GM19193 (cell line): ENCODE measurements around the gene ZNF532.

ENCODE experiments used
- POLR2A ChIP-seq: IDR thresholded peaks from 4 replicates; pipeline ENCODE4 v1.6.1; 2011; ENCODE audit not compliant: insufficient read depth, insufficient read length; ENCODE audit errors: extremely low read depth

The ZNF532 gene

DNA sequence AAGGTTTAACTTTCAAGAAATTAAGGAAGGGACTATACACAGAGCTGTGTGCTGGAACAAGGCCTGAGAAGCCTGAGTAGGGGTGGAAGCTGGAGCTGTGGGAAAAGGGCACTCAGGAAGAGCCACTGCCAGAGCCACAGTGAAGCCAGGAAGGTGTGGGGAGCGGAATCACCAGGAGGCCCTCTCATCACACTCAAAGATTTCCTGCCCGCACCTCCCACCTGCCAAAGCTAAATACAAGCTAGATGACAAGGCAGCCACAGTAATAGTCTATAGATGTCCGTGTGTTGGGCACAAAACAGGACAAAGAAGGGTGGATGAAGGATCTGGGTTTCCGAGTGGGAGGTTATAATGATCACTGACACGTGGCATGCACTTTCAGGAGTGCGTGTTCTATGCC, 126.0 kb downstream of the ZNF532 start:
- TF ChIP-seq POLR2A: no peak

DNA sequence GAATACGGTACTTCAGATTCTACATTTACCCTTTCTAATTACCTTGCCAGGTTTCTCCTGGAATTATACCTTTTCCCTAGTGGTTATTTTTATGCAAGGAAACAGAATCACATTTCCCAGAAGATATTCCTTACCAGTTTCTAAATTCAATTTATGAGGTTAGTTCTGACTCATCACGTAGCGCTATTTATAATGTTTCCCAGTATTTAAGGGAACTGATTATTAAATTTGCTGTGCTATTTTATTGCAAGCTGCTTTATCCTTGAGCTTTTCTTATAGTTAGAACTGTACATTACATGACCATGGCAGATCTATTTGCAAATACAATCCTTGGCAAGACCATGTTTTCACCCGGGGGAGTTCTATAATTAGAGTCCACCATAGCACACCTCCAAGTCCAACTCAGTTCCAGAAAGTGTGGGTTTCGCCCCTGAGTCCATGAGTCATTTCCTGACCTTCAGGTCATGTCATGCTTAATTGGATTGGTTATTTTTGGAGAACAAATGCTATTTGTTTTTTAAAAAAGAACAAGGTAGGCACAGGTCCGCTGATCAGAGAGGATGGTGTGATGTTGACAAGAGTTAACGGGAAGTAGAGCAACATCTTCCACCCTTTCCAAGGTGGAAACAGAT, 126.6 kb downstream of the ZNF532 start:
- no peak for TF ChIP-seq POLR2A

DNA sequence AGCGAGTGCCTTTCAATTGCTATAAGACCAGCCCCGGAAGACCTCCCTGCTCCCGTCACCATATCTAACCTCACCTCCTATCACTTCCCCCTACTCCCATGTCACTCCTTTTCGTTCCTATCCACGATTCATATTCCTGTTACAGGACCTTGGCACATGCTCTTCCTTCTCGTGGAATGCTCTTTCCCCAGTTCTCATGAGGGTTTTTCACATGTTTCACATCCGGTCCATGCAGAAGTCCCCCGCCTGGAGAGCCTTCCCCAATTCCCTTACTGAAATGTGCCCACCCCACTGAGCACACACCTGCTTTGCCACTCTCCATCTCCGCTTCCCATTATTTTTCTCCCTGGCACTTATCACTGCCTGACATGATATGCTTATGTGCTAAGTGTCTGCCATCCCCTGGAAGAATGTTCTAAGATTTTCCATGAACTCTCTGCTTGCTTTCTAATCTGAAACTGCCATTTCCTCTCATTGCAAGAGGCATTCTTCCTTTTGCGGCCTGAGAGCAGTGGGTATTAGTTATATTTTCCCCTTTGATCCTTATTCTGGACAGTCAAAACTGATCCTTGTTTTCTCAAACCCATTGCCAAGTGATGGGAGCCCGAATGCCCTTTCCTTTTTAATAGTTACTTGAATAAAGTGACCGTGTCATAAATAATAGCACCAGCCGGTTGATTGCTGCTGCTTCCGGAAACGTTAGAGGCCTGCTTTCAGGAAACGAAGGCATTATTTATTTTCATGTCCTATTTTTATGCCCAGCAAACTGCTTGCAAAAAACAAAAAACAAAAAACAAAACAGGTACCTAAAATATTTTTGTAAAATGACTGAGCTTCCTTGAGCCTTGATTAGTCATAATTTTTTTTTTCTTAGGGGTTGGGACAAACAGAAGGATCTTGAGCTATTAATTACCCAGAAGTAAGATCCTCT, 127.9 kb downstream of the ZNF532 start:
- no peak for TF ChIP-seq POLR2A

DNA sequence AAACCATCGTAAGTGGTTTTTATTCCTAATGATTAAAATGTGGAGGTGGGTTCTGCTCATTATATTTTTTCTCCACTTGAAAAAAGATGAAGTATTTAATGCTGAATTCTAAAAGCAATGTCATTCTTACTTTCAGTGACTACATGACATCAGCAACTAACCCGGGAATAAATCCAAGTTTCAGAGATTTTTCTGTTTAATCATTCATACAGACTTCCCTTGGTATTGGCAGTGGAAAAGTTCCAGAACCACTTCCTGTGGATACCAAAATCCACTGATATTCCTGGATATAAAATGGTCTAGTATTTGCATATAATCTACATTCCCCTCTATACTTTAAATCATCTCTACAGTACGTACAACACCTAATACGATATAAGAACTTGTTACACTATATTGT, 128.6 kb downstream of the ZNF532 start:
- TF ChIP-seq POLR2A: no peak

DNA sequence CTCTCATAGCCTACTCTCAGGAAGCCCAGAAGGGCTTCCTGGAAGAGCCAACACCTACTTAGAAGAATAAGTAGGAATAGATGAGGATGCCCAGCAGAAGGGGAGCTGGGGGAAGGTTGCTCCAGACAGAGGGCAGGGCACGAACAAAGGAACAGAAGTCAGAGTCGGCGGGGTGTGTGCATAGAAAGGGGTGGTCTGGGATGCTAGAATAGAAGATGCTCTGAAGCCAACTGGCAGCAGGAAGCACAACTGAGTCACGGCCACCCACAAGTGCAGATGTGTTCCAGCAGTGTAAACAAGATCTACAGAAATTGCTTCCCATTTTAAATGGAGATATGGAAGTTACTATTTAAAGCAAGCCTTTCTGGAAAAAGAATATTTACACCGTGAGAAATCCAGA, 131.0 kb downstream of the ZNF532 start:
- no peak for TF ChIP-seq POLR2A

DNA sequence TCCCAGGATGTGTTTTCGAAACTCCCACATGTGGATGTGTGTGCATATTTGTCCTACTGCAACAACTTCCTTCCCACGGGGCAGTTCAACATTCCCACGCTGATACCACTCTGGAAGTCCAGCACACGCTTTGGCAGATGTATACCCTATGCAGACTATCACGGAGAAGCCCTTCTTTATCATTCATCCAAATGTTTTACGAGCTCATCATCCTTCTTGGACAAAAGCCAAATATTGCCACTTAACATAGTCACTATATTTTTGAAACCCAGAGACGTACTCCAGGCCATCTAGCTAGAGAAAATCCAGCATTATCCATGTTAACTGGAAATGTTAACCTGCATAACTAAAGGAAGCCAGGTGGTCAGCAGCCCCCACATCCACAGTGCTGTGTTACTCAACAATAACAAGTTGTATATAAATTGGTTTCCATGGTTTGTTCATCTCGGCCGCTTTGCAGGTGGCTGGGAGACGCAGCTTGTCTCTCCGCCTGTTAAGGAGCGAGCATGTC, 131.5 kb downstream of the ZNF532 start:
- no peak for TF ChIP-seq POLR2A

DNA sequence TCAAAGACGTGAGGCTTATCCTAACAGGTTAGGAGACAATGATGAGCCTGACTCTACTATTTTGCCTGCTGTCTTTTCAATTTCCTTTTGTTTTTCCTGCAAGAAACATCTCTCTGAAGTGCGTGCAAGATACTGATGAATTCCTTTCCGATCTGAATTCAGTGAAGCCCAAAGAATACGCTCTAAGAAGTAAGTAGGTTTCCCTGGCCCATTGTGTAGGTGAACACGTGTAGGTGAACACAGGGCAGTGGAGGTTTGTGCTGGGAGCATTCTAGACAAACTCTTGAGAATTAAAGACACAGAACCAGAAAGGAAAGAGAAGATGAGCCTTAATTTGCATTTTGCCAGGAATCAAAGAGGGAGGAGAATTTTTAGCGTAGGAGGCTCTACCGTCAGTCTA, 132.0 kb downstream of the ZNF532 start:
- TF ChIP-seq POLR2A: no peak

DNA sequence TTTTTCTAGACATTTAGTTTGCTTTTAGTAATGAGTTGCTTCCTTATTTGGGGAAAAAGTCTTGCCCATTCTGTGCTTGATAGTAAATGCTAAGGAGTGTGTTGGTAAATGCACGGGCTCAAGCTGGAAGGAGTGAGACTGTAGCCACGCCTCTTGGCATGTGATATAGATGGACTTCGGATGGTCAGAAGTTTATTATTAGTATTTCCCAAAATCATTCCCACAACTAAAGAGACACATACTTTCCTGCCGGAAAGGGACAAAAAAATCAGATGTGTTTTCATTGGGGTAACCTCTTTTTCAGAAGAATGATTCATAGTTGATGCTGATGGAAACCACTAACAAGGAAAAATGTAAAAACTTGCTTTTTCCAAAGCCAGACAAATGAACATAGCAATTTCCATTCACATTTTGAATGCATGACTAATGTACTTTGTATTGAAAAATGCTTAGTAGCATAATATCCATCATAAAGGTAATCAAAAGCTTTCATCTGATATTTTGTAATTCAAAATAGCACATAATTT, 133.2 kb downstream of the ZNF532 start:
- no peak for TF ChIP-seq POLR2A

DNA sequence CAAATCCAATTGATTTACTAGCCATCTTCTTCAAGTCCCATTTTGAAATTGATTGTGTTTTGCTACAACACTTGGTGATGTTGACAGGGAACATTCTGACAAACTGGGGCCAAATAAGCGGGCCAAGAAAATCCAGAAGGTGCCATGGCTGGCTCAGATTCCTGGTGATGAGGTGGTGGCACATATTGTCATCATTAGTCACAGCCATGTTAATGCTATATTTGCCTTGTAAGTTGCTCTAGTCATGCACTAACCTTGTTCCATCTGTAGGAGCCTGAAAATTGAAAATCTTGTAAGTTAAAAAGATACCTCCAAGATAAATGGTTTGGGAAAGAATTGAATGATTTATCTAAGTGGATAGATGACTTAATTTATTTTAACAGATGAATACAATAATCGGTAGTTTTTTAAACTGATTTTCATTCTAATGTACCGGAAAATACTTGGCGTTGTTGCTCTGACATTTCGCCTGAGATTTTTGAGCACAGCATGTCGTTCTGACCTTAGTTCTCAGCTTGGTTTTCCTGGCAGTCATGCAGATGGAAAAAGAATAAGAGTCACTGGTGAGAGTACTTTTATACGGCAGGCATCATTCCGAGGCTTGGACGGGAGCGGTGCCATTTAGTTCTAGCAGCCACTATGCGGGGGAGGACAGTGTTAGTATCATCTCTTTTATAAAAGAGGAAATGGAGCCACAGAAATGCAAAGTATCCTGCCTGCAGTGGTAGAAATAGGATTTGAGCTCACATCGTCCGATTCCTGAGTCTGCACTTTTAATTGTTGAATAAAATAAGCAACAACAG, 133.9 kb downstream of the ZNF532 start:
- no peak for TF ChIP-seq POLR2A

DNA sequence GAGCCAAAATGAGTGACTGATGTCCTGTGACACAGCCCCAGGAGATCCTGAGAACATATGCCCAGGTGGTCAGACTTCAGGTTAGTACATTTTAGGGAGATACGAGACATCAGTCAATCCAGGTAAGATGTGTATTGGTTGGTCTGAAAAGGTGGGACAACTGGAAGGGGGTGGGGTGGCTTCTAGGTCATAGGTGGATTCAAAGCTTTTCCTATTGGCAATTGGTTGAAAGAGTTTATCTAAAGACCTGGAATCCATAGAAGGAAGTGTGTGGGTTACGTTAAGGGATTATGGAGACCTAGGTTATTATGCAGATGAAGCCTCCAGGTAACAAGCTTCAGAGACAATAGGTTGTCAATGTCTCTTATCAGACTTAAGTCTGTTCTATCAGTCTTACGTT, 136.5 kb downstream of the ZNF532 start:
- no peak for TF ChIP-seq POLR2A

DNA sequence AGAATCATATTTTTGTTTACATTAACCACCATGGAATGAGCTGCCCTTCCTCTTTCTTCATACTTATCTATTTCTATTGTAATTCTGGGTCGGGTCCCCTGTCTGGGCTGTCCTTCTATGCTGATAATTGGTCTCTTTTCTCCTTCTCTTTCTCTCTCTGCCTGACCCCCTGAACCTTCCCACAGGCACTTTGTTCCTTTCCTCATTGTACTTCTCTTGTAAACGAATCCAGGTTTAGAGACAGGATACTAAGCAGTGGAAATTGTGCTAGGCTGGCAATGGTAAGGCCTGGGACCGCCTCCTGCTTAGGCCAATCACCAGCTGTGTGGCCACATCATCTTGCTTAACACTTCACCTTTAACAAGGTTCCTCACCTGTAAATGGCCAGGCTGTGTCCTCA, 137.0 kb downstream of the ZNF532 start:
- TF ChIP-seq POLR2A: no peak

DNA sequence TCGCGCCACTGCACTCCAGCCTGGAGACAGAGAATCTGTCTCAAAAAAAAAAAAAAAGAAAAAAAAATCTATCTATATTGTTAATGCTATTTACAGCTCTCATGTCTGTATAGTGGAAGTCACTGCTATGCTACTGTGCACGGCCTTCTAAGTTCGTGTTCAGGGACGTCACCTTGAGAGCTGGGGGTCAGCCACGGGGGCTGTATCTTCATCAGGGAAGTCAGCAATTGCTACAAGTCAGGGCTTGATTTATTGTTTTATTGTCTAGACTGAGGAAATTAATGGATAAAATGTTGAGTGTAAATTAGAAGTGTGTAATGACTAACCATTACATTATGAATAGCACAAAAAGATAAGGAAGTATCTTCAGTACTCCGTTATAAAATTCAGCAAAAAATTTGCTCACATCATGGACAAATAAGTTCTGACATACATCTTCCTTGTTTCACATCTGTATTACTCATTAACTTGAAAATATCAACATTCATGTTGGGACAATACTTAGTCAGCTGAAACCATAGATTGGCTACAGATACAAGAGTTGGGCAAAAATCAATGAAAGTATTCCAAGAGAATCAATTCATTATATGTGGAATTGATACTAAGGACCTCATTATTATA, 138.4 kb downstream of the ZNF532 start:
- TF ChIP-seq POLR2A: no peak

DNA sequence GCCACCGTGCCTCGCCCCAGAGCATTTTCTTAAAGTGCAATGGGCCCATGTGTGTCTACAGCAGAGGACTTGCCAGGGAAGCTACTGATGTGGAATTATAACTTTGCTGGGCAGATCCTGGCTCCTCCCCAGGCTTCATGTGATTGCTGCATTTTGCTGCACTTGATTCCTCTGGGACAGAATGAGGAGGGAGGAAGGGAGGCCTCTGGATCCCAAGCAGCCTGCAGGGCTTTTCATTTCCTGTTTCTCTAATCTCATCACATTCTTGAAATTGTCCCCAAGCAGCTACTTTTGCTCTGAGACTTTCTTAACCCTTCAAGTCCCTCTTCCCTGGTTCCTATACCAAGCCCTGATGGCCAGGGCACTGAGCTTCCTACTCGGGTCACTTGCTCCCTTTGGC, 140.6 kb downstream of the ZNF532 start:
- no peak for TF ChIP-seq POLR2A

DNA sequence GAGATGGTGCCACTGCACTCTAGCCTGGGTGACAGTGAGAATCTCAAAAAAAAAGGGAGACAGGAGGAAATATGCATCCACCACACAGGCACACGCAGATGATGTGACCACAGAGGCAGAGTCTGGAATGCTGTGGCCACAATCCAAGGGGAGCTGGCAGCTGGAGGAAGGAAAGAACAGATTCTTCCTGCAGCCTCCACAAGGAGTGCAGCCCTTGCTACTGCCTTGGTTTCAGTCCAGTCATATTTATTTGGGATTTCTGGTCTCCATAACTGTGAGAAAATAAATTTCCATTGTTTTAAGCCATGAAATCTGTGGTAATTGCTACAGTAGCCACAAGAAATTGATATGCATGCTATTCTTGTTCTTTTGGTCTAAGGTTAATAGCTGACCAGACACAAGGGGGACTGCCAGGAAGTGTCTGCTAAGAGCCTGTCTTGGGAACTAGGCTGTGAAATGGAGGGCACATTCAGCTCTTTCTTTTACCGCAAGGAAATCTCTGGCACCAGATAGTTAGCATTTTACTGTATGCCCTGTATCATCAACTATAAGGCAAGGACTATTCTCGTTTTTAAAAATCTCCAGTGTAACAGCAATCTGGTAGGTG, 141.9 kb downstream of the ZNF532 start:
- TF ChIP-seq POLR2A: no peak
